ENCODE data around the gene OSBPL10. TPM values are rescaled to one million over a fixed set of nuclear protein-coding genes. Genes with fewer than 3 reads are reported as not detected.
A peak's percentile ranks its signal among the peaks of the same experiment; 100 is the strongest.

OSBPL10 gene
- total RNA-seq, 2 donors from 2014 or later, result 23.8 to 33.6 TPM

GRCh38 chr3:31648286-31648968 is 332.6 kb downstream of the OSBPL10 start:
- DNase-seq, result no peak
- peaks cover 69% of the 10 kb centered on the region for H3K9me3 Mint-ChIP-seq
- peak overlapping the region; percentile 65 for H3K4me3 ChIP-seq (ENCODE audit: low read length)

GRCh38 chr3:31645256-31645655 is 335.8 kb downstream of the OSBPL10 start:
- Mint-ChIP-seq H3K27me3 (ENCODE audit: insufficient read depth) (no peaks in the 10 kb centered on the region), H3K36me3 (ENCODE audit: low read depth) (peaks cover 58% of the 10 kb centered on the region), H3K9me3 (peaks cover 37% of the 10 kb centered on the region), H3K4me1 (peaks cover 3% of the 10 kb centered on the region), H3K27ac (no peak overlapping the region), H3K4me3 (no peak overlapping the region)
- peaks cover 78% of the 10 kb centered on the region for H3K36me3 ChIP-seq (ENCODE audit: control insufficient read depth, insufficient read depth, low read length)
- H3K27me3 ChIP-seq (ENCODE audit: control insufficient read depth, insufficient read depth, low read length, poor library complexity, severe bottlenecking), result no peaks in the 10 kb centered on the region
- H3K27ac ChIP-seq (ENCODE audit: low read depth, low read length), result no peak overlapping the region
- no peak for DNase-seq
- peaks cover 59% of the 10 kb centered on the region for H3K9me3 ChIP-seq (ENCODE audit: control insufficient read depth, low read length)
- WGBS, 2 experiments (ENCODE audit: insufficient coverage in 1 of 2, insufficient read length in 1 of 2), result 92 to 93% methylated on average over 4 to 5 of the region's 5 CpGs
- H3K9ac ChIP-seq (ENCODE audit: extremely low read depth, low read length, poor library complexity, severe bottlenecking), result no peak overlapping the region
- TF ChIP-seq CTCF (conservative IDR thresholded peaks at IDR 0.05), result no peak
- peak overlapping the region; percentile 17 for H3K4me3 ChIP-seq (ENCODE audit: low read length)
- no peaks in the 10 kb centered on the region for H3K4me1 ChIP-seq (ENCODE audit: control insufficient read depth, insufficient read depth, low read length)

More at GRCh38 chr3:31648286-31648968, 332.6 kb downstream of the OSBPL10 start:
- no peak overlapping the region for H3K27ac Mint-ChIP-seq
- Histone ChIP-seq H3K4me1 (ENCODE audit: control insufficient read depth, insufficient read depth, low read length) (no peaks in the 10 kb centered on the region), H3K27ac (ENCODE audit: low read depth, low read length) (no peak overlapping the region), H3K9ac (ENCODE audit: extremely low read depth, low read length, poor library complexity, severe bottlenecking) (no peak overlapping the region), H3K9me3 (ENCODE audit: control insufficient read depth, low read length) (peaks cover 91% of the 10 kb centered on the region), H3K36me3 (ENCODE audit: control insufficient read depth, insufficient read depth, low read length) (peaks cover 64% of the 10 kb centered on the region), H3K27me3 (ENCODE audit: control insufficient read depth, insufficient read depth, low read length, poor library complexity, severe bottlenecking) (no peaks in the 10 kb centered on the region)
- no peak for TF ChIP-seq CTCF (conservative IDR thresholded peaks at IDR 0.05)
- WGBS, 2 experiments (ENCODE audit: insufficient coverage in 1 of 2, insufficient read length in 1 of 2), result 92 to 100% methylated on average over 1 to 4 of the region's 4 CpGs
- H3K36me3 Mint-ChIP-seq (ENCODE audit: low read depth), result peaks cover 77% of the 10 kb centered on the region
- H3K4me1 Mint-ChIP-seq, result peaks cover 2% of the 10 kb centered on the region
- no peak overlapping the region for H3K4me3 Mint-ChIP-seq
- H3K27me3 Mint-ChIP-seq (ENCODE audit: insufficient read depth), result no peaks in the 10 kb centered on the region

DNA sequence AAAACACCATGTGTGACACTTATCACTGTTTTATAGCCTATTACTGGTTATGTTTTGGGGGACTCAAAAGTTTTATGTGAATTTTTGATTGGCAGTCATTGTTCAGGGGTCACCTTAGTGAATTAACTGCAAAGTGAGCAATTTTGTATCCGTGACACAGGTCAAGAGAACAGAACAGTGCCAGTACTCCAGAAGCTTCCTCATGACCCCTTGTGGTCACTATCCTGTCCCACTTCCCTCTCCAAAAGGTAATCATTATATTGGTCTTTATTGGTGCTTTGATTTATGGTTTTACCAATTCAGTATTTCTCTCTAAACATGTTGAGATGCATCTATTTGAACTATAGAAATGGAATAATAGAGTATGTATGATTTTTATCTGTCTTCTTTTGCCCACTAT is 341.2 kb downstream of the OSBPL10 start:
- Histone ChIP-seq H3K4me1 (ENCODE audit: control insufficient read depth, insufficient read depth, low read length) (no peaks in the 10 kb centered on the region), H3K9ac (ENCODE audit: extremely low read depth, low read length, poor library complexity, severe bottlenecking) (no peak overlapping the region), H3K27me3 (ENCODE audit: control insufficient read depth, insufficient read depth, low read length, poor library complexity, severe bottlenecking) (no peaks in the 10 kb centered on the region), H3K9me3 (ENCODE audit: control insufficient read depth, low read length) (peaks cover 8% of the 10 kb centered on the region), H3K27ac (ENCODE audit: low read depth, low read length) (no peak overlapping the region), H3K4me3 (ENCODE audit: low read length) (no peak overlapping the region), H3K36me3 (ENCODE audit: control insufficient read depth, insufficient read depth, low read length) (peaks cover 63% of the 10 kb centered on the region)
- peaks cover 34% of the 10 kb centered on the region for H3K36me3 Mint-ChIP-seq (ENCODE audit: low read depth)
- no peak overlapping the region for H3K27ac Mint-ChIP-seq
- no peaks in the 10 kb centered on the region for H3K27me3 Mint-ChIP-seq (ENCODE audit: insufficient read depth)
- H3K4me1 Mint-ChIP-seq, result peaks cover 3% of the 10 kb centered on the region
- no peak overlapping the region for H3K4me3 Mint-ChIP-seq
- 95 to 100% methylated on average over 1 of the region's 1 CpG for WGBS, 2 experiments (ENCODE audit: insufficient coverage in 1 of 2, insufficient read length in 1 of 2)
- DNase-seq, result no peak
- H3K9me3 Mint-ChIP-seq, result no peaks in the 10 kb centered on the region
- TF ChIP-seq CTCF (conservative IDR thresholded peaks at IDR 0.05), result peak; percentile 74
